ENCODE measurements around the gene MAGEA2B. TPM values are rescaled to one million over a fixed set of nuclear protein-coding genes. Genes with fewer than 3 reads are reported as not detected.
"Not testable (repeated sequence)": the region's sequence is repeated elsewhere in the genome, so short reads cannot be mapped to it uniquely, and the experiment has no call there.

Gene MAGEA2B
- 0.42 and 4.5 TPM in 2 replicates for total RNA-seq (2014; rRNA removed; shearing (Covaris generic))
- polyA plus RNA-seq (2016; fragmentation: Nextera tagmentation; extraction: Ambion mirVana), result 3.1 and 5.2 TPM in 2 replicates
- long read RNA-seq, partial matches to known transcripts, result 0 of 1 reads
- long read RNA-seq, other reads (novel, unspliced or antisense), result 1 of 1 reads

- not testable (repeated sequence) for H3K27me3 Mint-ChIP-seq (ENCODE audit: insufficient read depth, low read depth, poor library complexity); H3K4me3 Mint-ChIP-seq; H3K36me3 Mint-ChIP-seq (ENCODE audit: low read depth); H3K27ac Mint-ChIP-seq; ATAC-seq; H3K4me3 ChIP-seq; H3K4me1 Mint-ChIP-seq; DNase-seq (ENCODE audit: low spot score); H3K4me2 ChIP-seq; H3F3A ChIP-seq (replicated peaks; ENCODE audit: low read depth); H3K9me2 ChIP-seq (ENCODE audit: insufficient read depth); H3K9me3 Mint-ChIP-seq; H4K20me1 ChIP-seq (replicated peaks; ENCODE audit: insufficient read depth); H3K27me3 ChIP-seq (ENCODE audit: insufficient read depth); H3K79me2 ChIP-seq (replicated peaks; ENCODE audit: insufficient read depth); H3K27ac ChIP-seq (ENCODE audit: low read depth); H2AFZ ChIP-seq; H3K36me3 ChIP-seq (ENCODE audit: insufficient read depth); H3K4me1 ChIP-seq (ENCODE audit: insufficient read depth)
Observed at GRCh38 chrX:152713815-152714787, at the start of gene MAGEA2B. TSS of gene MAGEA2B (plus strand) at chrX:152714628. CDS start at chrX:152717107, 2,479 bp downstream.

DNA sequence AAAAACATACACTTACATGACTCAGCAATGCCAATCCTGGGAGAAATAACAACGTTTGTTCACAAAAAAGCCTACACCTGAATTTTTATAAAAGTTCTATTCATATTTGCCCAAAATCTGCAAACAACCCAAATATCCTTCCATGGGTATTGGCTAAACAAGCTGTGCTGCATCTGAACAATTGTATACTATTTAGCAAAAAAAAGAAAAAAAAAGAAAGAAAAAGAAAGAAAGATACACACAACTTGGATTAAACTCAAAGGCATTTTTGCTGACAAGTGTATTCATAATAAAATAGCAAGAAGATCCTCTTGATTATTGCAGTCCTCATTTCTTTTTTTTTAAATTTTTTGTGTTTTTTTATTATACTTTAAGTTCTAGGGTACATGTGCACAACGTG is 40.3 kb upstream of the MAGEA2B start:
- H3K27me3 ChIP-seq (ENCODE audit: insufficient read depth), result no peaks in the 10 kb centered on the region
- TF ChIP-seq ZNF331 (CRISPR knock-in tag; IDR thresholded peaks at IDR 0.05; ENCODE audit: low read depth) (no peak), ETS1 (IDR thresholded peaks at IDR 0.05) (no peak), ZNF114 (CRISPR knock-in tag; IDR thresholded peaks at IDR 0.05) (no peak), STAT1 (IDR thresholded peaks at IDR 0.05; ENCODE audit: unreplicated experiment) (no peak), CREB1 (CRISPR knock-in tag; IDR thresholded peaks at IDR 0.05; ENCODE audit: low read depth) (no peak), CTCF (conservative IDR thresholded peaks at IDR 0.05; ENCODE audit: low read depth in 2 of 2) (no peak), POLR2AphosphoS5 (IDR thresholded peaks at IDR 0.05; ENCODE audit: low read depth) (no peak), NANOG (IDR thresholded peaks at IDR 0.05; ENCODE audit: borderline replicate concordance) (no peak), EZH2 (IDR thresholded peaks at IDR 0.05; ENCODE audit: low read depth, unreplicated experiment) (no peak), ZNF462 (CRISPR knock-in tag; IDR thresholded peaks at IDR 0.05) (no peak)
- H3K4me1 ChIP-seq (ENCODE audit: insufficient read depth), result no peaks in the 10 kb centered on the region
- no peak overlapping the region for H3K27ac ChIP-seq (ENCODE audit: low read depth)
- H3F3A ChIP-seq (replicated peaks; ENCODE audit: low read depth), result no peaks in the 10 kb centered on the region
- H2AFZ ChIP-seq, result no peak overlapping the region
- H3K4me2 ChIP-seq, result no peak overlapping the region
- no peak overlapping the region for H3K4me3 ChIP-seq
- no peaks in the 10 kb centered on the region for H3K36me3 ChIP-seq (ENCODE audit: insufficient read depth)
- no peaks in the 10 kb centered on the region for H3K36me3 Mint-ChIP-seq (ENCODE audit: low read depth)
- H4K20me1 ChIP-seq (replicated peaks; ENCODE audit: insufficient read depth), result no peaks in the 10 kb centered on the region
- no peak for ATAC-seq
- no peak overlapping the region for H3K27ac Mint-ChIP-seq
- no peaks in the 10 kb centered on the region for H3K27me3 Mint-ChIP-seq (ENCODE audit: insufficient read depth, low read depth, poor library complexity)
- no peaks in the 10 kb centered on the region for H3K4me1 Mint-ChIP-seq
- no peak for DNase-seq (ENCODE audit: low spot score)
- H3K4me3 Mint-ChIP-seq, result no peak overlapping the region
- no peaks in the 10 kb centered on the region for H3K9me2 ChIP-seq (ENCODE audit: insufficient read depth)
- no peaks in the 10 kb centered on the region for H3K79me2 ChIP-seq (replicated peaks; ENCODE audit: insufficient read depth)
- H3K9me3 Mint-ChIP-seq, result no peaks in the 10 kb centered on the region

All from GM23338 (cell line).